T-cell (primary cell): ENCODE measurements around the gene TMEM247. TPM values are rescaled to one million over a fixed set of nuclear protein-coding genes. Genes with fewer than 3 reads are reported as not detected.
"Not testable (repeated sequence)": the region's sequence is repeated elsewhere in the genome, so short reads cannot be mapped to it uniquely, and the experiment has no call there.

Experiments
- ATAC-seq, 4 experiments: fragments of 200-7000 bp in 3 of 4; fragments of 150-1000 bp in 1 of 4; cut with Tn5 transposase; replicated peaks in 1 of 4; 1 replicate in 3 of 4; 2 replicates in 1 of 4; pipeline ENCODE4 v1.10.0; 2021; ENCODE audit warnings: moderate library complexity in 3 of 4, mild to moderate bottlenecking in 2 of 4, moderate number of reproducible peaks in 1 of 4
- CTCF ChIA-PET, 2 donors: fragments of 300-600 bp; sonication (Branson Sonifier 250); formaldehyde crosslinking; loops; one replicate each; lab custom pipeline; 2022; ENCODE audit warnings: antibody characterized with exemption in 2 of 2; lab: Charles Lee
- POLR2A ChIA-PET, 2 donors: fragments of 300-600 bp; sonication (Branson Sonifier 250); formaldehyde crosslinking; loops; one replicate each; lab custom pipeline; 2022; ENCODE audit warnings: antibody characterized with exemption in 2 of 2; lab: Charles Lee
- DNase-seq, 35 experiments: peaks; one replicate each; pipeline versions ENCODE4 v3.0.0 to v3.0.0-alpha.2; 2013 to 2023
- H3K27ac ChIP-seq: one replicate; pipeline ENCODE4 v1.5.1; 2013; ENCODE audit warnings: low read length
- H3K27me3 ChIP-seq, 2 experiments: replicated peaks in 1 of 2; 1 replicate in 1 of 2; 2 replicates in 1 of 2; pipeline versions ENCODE4 v1.6.1 to v1.7.0; 2013; ENCODE audit warnings: low read length in 1 of 2, mixed read lengths in 1 of 2; ENCODE audit not compliant: control insufficient read depth in 2 of 2, insufficient read depth in 2 of 2; ENCODE audit errors: extremely low read depth in 1 of 2
- H3K36me3 ChIP-seq, 2 donors: 1 replicate in 1 of 2; 2 replicates in 1 of 2; pipeline versions ENCODE4 v1.6.1 to v1.7.0; 2013; ENCODE audit warnings: low read length in 1 of 2; ENCODE audit not compliant: control insufficient read depth in 2 of 2, insufficient read depth in 1 of 2; ENCODE audit errors: extremely low read depth in 1 of 2
- H3K4me1 ChIP-seq, 2 experiments: 1 replicate in 1 of 2; 2 replicates in 1 of 2; pipeline versions ENCODE4 v1.6.1 to v1.7.0; 2013; ENCODE audit warnings: low read length in 2 of 2, mixed read lengths in 1 of 2; ENCODE audit not compliant: insufficient read depth in 2 of 2, control insufficient read depth in 1 of 2; ENCODE audit errors: extremely low read depth in 1 of 2
- H3K4me3 ChIP-seq, 2 donors: 1 replicate in 1 of 2; 2 replicates in 1 of 2; pipeline versions ENCODE4 v1.5.1 to v1.7.0; 2013; ENCODE audit warnings: mild to moderate bottlenecking in 2 of 2, low read length in 1 of 2, moderate library complexity in 1 of 2; ENCODE audit not compliant: control insufficient read depth in 1 of 2; ENCODE audit errors: extremely low read depth in 1 of 2
- H3K9me3 ChIP-seq: 2 replicates; pipeline ENCODE4 v1.7.0; 2013
- H3K27ac Mint-ChIP-seq, 2 donors: one replicate each; pipeline ENCODE4 v1.8.0; 2020 to 2021; ENCODE audit warnings: mild to moderate bottlenecking in 2 of 2, mixed read lengths in 2 of 2
- H3K27me3 Mint-ChIP-seq, 2 donors: one replicate each; pipeline ENCODE4 v1.8.0; 2021 to 2022; ENCODE audit warnings: mixed read lengths in 2 of 2
- H3K36me3 Mint-ChIP-seq: one replicate; pipeline ENCODE4 v1.8.0; 2021; ENCODE audit warnings: mixed read lengths
- H3K4me1 Mint-ChIP-seq, 3 donors: one replicate each; pipeline ENCODE4 v1.8.0; 2020 to 2022; ENCODE audit warnings: mixed read lengths in 3 of 3, mild to moderate bottlenecking in 1 of 3
- H3K4me3 Mint-ChIP-seq, 3 donors: one replicate each; pipeline ENCODE4 v1.8.0; 2020 to 2022; ENCODE audit warnings: mild to moderate bottlenecking in 3 of 3, mixed read lengths in 3 of 3, moderate library complexity in 3 of 3
- H3K9me3 Mint-ChIP-seq, 3 donors: one replicate each; pipeline ENCODE4 v1.8.0; 2020 to 2022; ENCODE audit warnings: mixed read lengths in 3 of 3
- WGBS: methylation state at CpG from one replicate; pipeline ENCODE4 v1.1.5; 2013; ENCODE audit warnings: missing lambda C conversion rate; ENCODE audit not compliant: insufficient coverage; 5-methylcytosine and 5-hydroxymethylcytosine counted together
- total RNA-seq, 35 experiments: library from RNA in 6 of 35; stranded (reverse) in 6 of 35; fragments of 120-200 nt in 1 of 35; gene quantifications; one replicate each; pipeline versions ENCODE4 v1.2.1 to v1.2.4 and lab custom pipeline; 2013 to 2026

TMEM247 gene
- total RNA-seq, 5 donors from 2014 or later (not counting 1 experiment from before 2014, with no cell fraction given): not detected

- Histone ChIP-seq H3K36me3 (no peaks in the 10 kb centered on the region), H3K27ac (no peak overlapping the region), H3K27me3 (no peaks in the 10 kb centered on the region), H3K4me1 (no peaks in the 10 kb centered on the region), H3K4me3 (no peak overlapping the region), H3K9me3 (no peaks in the 10 kb centered on the region)
- 100% methylated on average over 1 of the region's 5 CpGs for WGBS
- POLR2A ChIA-PET: no interaction called here
- H3K4me1 Mint-ChIP-seq: peaks cover 0 to 4% (median 0%) of the 10 kb centered on the region in 3 donors
- peaks cover 0 to 7% (median 6%) of the 10 kb centered on the region in 3 donors for H3K9me3 Mint-ChIP-seq
- H3K36me3 Mint-ChIP-seq: peaks cover 3% of the 10 kb centered on the region
- H3K27me3 Mint-ChIP-seq: peaks cover 0 to 5% of the 10 kb centered on the region in 2 donors
- ATAC-seq: no peak
- CTCF ChIA-PET: interaction anchor here (0.6 to 0.8 kb wide), 6 partner anchors 8 to 411 kb away, joined by 3 to 8 read pairs (median 3); no protein-coding TSS in a partner anchor
- H3K27ac Mint-ChIP-seq: no peak overlapping the region
- no peak overlapping the region for H3K4me3 Mint-ChIP-seq
- DNase-seq: no peak
These were observed 8.3 kb upstream of the TMEM247 start for GRCh38 chr2:46471019-46471583.

- H3K36me3 ChIP-seq: no peaks in the 10 kb centered on the region
- ATAC-seq (no peak), DNase-seq (no peak)
- no peaks in the 10 kb centered on the region for H3K27me3 ChIP-seq
- H3K36me3 Mint-ChIP-seq: peaks cover 5% of the 10 kb centered on the region
- no CpG with 5 or more reads among the region's 1 CpG for WGBS
- H3K4me1 Mint-ChIP-seq: peaks cover 1 to 5% (median 3%) of the 10 kb centered on the region in 3 donors
- no peak overlapping the region for H3K27ac Mint-ChIP-seq
- no peaks in the 10 kb centered on the region for H3K9me3 ChIP-seq
- H3K4me1 ChIP-seq: no peaks in the 10 kb centered on the region
- no peak overlapping the region for H3K27ac ChIP-seq
- no peak overlapping the region for H3K4me3 ChIP-seq
- POLR2A ChIA-PET: no interaction called here
- no peak overlapping the region for H3K4me3 Mint-ChIP-seq
- CTCF ChIA-PET: interaction anchor here (0.6 to 0.7 kb wide), 2 partner anchors 8 to 11 kb away, joined by 3 read pairs; no protein-coding TSS in a partner anchor
- H3K9me3 Mint-ChIP-seq: peaks cover 0 to 12% (median 10%) of the 10 kb centered on the region in 3 donors
- H3K27me3 Mint-ChIP-seq: peaks cover 0 to 5% of the 10 kb centered on the region in 2 donors
These were observed 7.7 kb upstream of the TMEM247 start for GRCh38 chr2:46471697-46472096.

GRCh38 chr2:46472165-46472564, 7.2 kb upstream of the TMEM247 start:
- H3K36me3 ChIP-seq, H3K9me3 ChIP-seq, H3K27ac Mint-ChIP-seq, POLR2A ChIA-PET, H3K27ac ChIP-seq, H3K36me3 Mint-ChIP-seq, DNase-seq, H3K4me3 ChIP-seq, H3K4me1 Mint-ChIP-seq, H3K4me3 Mint-ChIP-seq, H3K4me1 ChIP-seq, ATAC-seq, H3K27me3 ChIP-seq, CTCF ChIA-PET, H3K27me3 Mint-ChIP-seq: not testable (repeated sequence)
- no CpG with 5 or more reads among the region's 5 CpGs for WGBS
- peaks cover 0 to 14% (median 12%) of the 10 kb centered on the region in 3 donors for H3K9me3 Mint-ChIP-seq

- H3K27ac ChIP-seq, ATAC-seq, H3K36me3 ChIP-seq, H3K4me3 ChIP-seq, H3K27me3 Mint-ChIP-seq, POLR2A ChIA-PET, H3K9me3 ChIP-seq, H3K36me3 Mint-ChIP-seq: not testable (repeated sequence)
- peak overlapping the region; percentile 35 to 61 (median 55) for H3K4me3 Mint-ChIP-seq
- DNase-seq: peak in 31 of 35 experiments; percentile 10 to 59 (median 33)
- H3K9me3 Mint-ChIP-seq: peaks cover 0 to 18% (median 12%) of the 10 kb centered on the region in 3 donors
- peaks cover 0 to 17% of the 10 kb centered on the region in 2 experiments for H3K4me1 ChIP-seq
- peaks cover 21 to 26% (median 22%) of the 10 kb centered on the region in 3 donors for H3K4me1 Mint-ChIP-seq
- H3K27me3 ChIP-seq: peaks cover 0 to 11% of the 10 kb centered on the region in 2 experiments
- peak overlapping the region; percentile 31 to 47 for H3K27ac Mint-ChIP-seq
- CTCF ChIA-PET: interaction anchor here (0.6 to 1.1 kb wide), 2 partner anchors 15 to 928 kb away, joined by 4 read pairs; no protein-coding TSS in a partner anchor
- WGBS: 46% methylated on average over 6 of the region's 8 CpGs
These were observed 1.9 kb upstream of the TMEM247 start for GRCh38 chr2:46477462-46477861.

- ChIA-PET CTCF (interaction anchor here in 1 of 2 donors (0.6 kb wide), 1 partner anchor 929 kb away, joined by 4 read pairs; no protein-coding TSS in a partner anchor), POLR2A (no interaction called here)
- ATAC-seq: no peak
- no peak for DNase-seq
- H3K27ac Mint-ChIP-seq: no peak overlapping the region
- no peaks in the 10 kb centered on the region for H3K36me3 ChIP-seq
- 85% methylated on average over 8 of the region's 10 CpGs for WGBS
- no peak overlapping the region for H3K27ac ChIP-seq
- H3K9me3 Mint-ChIP-seq: peaks cover 0 to 18% (median 12%) of the 10 kb centered on the region in 3 donors
- peaks cover 6% of the 10 kb centered on the region for H3K36me3 Mint-ChIP-seq
- H3K9me3 ChIP-seq: no peaks in the 10 kb centered on the region
- H3K27me3 ChIP-seq: peaks cover 0 to 11% of the 10 kb centered on the region in 2 experiments
- peaks cover 0 to 17% of the 10 kb centered on the region in 2 experiments for H3K4me1 ChIP-seq
- H3K4me3 Mint-ChIP-seq: peak overlapping the region in 2 of 3 donors; percentile 55 to 61
- H3K4me1 Mint-ChIP-seq: peaks cover 21 to 26% (median 22%) of the 10 kb centered on the region in 3 donors
- no peak overlapping the region for H3K4me3 ChIP-seq
- H3K27me3 Mint-ChIP-seq: peaks cover 0 to 5% of the 10 kb centered on the region in 2 donors
These were observed 1.4 kb upstream of the TMEM247 start for GRCh38 chr2:46477925-46478324.

GRCh38 chr2:46480562-46480961, 1.2 kb downstream of the TMEM247 start:
- Mint-ChIP-seq H3K27ac (no peak overlapping the region), H3K27me3 (peaks cover 0 to 2% of the 10 kb centered on the region in 2 donors), H3K4me3 (no peak overlapping the region), H3K9me3 (peaks cover 0 to 12% (median 6%) of the 10 kb centered on the region in 3 donors), H3K36me3 (peaks cover 3% of the 10 kb centered on the region), H3K4me1 (peaks cover 21 to 26% (median 22%) of the 10 kb centered on the region in 3 donors)
- DNase-seq (no peak), ATAC-seq (no peak)
- no peak overlapping the region for H3K27ac ChIP-seq
- H3K4me3 ChIP-seq: no peak overlapping the region
- peaks cover 0 to 17% of the 10 kb centered on the region in 2 experiments for H3K4me1 ChIP-seq
- 94% methylated on average over 22 of the region's 24 CpGs for WGBS
- POLR2A ChIA-PET: interaction anchor here in 1 of 2 donors (1.0 kb wide), 1 partner anchor 17 kb away, joined by 3 read pairs; no protein-coding TSS in a partner anchor
- peaks cover 0 to 17% of the 10 kb centered on the region in 2 experiments for H3K27me3 ChIP-seq
- no peaks in the 10 kb centered on the region for H3K36me3 ChIP-seq
- no peaks in the 10 kb centered on the region for H3K9me3 ChIP-seq
- CTCF ChIA-PET: no interaction called here
